Upper lobe of right lung (tissue), 1 donor: ENCODE data around the gene ASMT. TPM values are rescaled to one million over a fixed set of nuclear protein-coding genes. Genes with fewer than 3 reads are reported as not detected.
"Not testable (repeated sequence)": the region's sequence is repeated elsewhere in the genome, so short reads cannot be mapped to it uniquely, and the experiment has no call there.

Experiments
- ATAC-seq: fragments of 200-7000 bp; cut with Tn5 transposase; one replicate; pipeline ENCODE4 v1.9.1; 2020; ENCODE audit warnings: mild to moderate bottlenecking, moderate library complexity
- DNase-seq: peaks from one replicate; pipeline ENCODE4 v3.0.0-alpha.2; 2020
- H3K27ac ChIP-seq: fragments of 200-600 bp; one replicate; pipeline ENCODE4 v1.8.0; 2022
- H3K27me3 ChIP-seq: fragments of 200-600 bp; one replicate; pipeline ENCODE4 v1.8.0; 2022; ENCODE audit warnings: mild to moderate bottlenecking
- H3K36me3 ChIP-seq: fragments of 200-600 bp; one replicate; pipeline ENCODE4 v1.8.0; 2022
- H3K4me1 ChIP-seq: fragments of 200-600 bp; one replicate; pipeline ENCODE4 v1.8.0; 2022
- H3K4me3 ChIP-seq: fragments of 200-600 bp; one replicate; pipeline ENCODE4 v1.8.0; 2022; ENCODE audit warnings: mild to moderate bottlenecking
- H3K9me3 ChIP-seq: fragments of 200-600 bp; one replicate; pipeline ENCODE4 v1.8.0; 2022
- CTCF ChIP-seq: fragments of 200-600 bp; IDR thresholded peaks from one replicate; pipeline ENCODE4 v1.8.0; 2022; ENCODE audit warnings: antibody characterized with exemption
- intact Hi-C: fragments of 100-400 bp; cut with DNase I; formaldehyde crosslinking; loops from one replicate; pipeline ENCODE4 v1.11.0; 2022
- total RNA-seq: library from RNA; stranded (reverse); fragmentation: NEBNext Ultra II Directional; extraction: Animal tissue kit (Norgen Biotek cat#: 25700); gene quantifications from one replicate; pipeline ENCODE4 v1.2.1, GENCODE V29; 2021
- donor health status: DM: no; HTN: yes; CAD: no; lungs with severe emphysema.

ASMT gene
- total RNA-seq, 1 donor from 2014 or later = not detected

GRCh38 chrX:1623691-1624090 lies 8.8 kb downstream of the ASMT start:
- DNase-seq (no peak), ATAC-seq (no peak)
- intact Hi-C loops = no loop called here
- no peaks in the 10 kb centered on the region for H3K27me3 ChIP-seq
- H3K4me3 ChIP-seq = no peak overlapping the region
- TF ChIP-seq CTCF = no peak
- H3K36me3 ChIP-seq = no peaks in the 10 kb centered on the region
- H3K27ac ChIP-seq = no peak overlapping the region
- H3K4me1 ChIP-seq = no peaks in the 10 kb centered on the region
- no peaks in the 10 kb centered on the region for H3K9me3 ChIP-seq

DNA sequence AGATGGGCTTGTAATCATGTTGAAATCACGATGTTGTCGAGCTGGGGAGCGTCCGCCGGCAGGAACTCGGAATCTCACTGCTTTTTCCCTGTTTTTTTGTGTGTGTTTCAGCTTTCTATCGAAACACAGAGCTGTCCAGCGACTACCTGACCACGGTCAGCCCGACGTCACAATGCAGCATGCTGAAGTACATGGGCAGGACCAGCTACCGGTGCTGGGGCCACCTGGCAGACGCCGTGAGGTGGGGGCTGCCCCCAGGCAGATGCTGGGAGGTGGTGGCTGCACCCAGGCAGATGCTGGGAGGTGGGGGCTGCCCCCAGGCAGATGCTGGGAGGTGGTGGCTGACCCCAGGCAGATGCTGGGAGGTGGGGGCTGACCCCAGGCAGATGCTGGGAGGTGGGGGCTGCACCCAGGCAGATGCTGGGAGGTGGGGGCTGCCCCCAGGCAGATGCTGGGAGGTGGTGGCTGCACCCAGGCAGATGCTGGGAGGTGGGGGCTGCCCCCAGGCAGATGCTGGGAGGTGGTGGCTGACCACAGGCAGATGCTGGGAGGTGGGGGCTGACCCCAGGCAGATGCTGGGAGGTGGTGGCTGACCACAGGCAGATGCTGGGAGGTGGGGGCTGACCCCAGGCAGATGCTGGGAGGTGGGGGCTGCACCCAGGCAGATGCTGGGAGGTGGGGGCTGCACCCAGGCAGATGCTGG lies 9.4 kb downstream of the ASMT start:
- DNase-seq, intact Hi-C loops: not testable (repeated sequence)

GRCh38 chrX:1624861-1625215 lies 10.0 kb downstream of the ASMT start:
- H3K9me3 ChIP-seq, H3K4me1 ChIP-seq, intact Hi-C loops, DNase-seq, H3K27me3 ChIP-seq, H3K36me3 ChIP-seq, ATAC-seq, H3K27ac ChIP-seq, H3K4me3 ChIP-seq: not testable (repeated sequence)

More for the DNA sequence above, 9.4 kb downstream of the ASMT start:
- H3K27me3 ChIP-seq, H3K27ac ChIP-seq, H3K4me3 ChIP-seq, H3K36me3 ChIP-seq, H3K9me3 ChIP-seq, ATAC-seq, H3K4me1 ChIP-seq: not testable (repeated sequence)

DNA sequence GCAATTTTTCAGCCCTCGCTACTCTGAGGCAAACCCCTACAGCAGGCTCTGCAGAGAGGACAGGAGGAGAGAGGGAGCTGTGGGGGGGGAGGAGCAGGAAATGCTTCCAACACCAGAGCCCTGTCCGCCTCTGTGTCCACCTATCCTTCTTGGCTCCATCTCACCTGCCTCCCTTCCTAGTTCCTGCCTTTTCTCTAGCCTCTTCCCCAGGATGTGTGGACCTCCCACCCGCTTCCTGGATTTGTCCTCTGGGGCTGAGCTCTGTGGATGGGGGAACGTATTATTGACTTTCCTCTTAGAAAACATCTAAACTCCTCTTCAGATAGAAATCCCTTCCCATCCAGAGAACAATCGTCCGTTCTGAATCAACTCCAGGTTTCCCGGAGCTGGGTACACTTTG lies 14.4 kb downstream of the ASMT start:
- H3K36me3 ChIP-seq = no peaks in the 10 kb centered on the region
- intact Hi-C loops = no loop called here
- DNase-seq = no peak
- H3K27ac ChIP-seq = no peak overlapping the region
- TF ChIP-seq CTCF = no peak
- no peak for ATAC-seq
- H3K4me3 ChIP-seq = no peak overlapping the region
- H3K27me3 ChIP-seq = no peaks in the 10 kb centered on the region
- no peaks in the 10 kb centered on the region for H3K4me1 ChIP-seq
- H3K9me3 ChIP-seq = no peaks in the 10 kb centered on the region

DNA sequence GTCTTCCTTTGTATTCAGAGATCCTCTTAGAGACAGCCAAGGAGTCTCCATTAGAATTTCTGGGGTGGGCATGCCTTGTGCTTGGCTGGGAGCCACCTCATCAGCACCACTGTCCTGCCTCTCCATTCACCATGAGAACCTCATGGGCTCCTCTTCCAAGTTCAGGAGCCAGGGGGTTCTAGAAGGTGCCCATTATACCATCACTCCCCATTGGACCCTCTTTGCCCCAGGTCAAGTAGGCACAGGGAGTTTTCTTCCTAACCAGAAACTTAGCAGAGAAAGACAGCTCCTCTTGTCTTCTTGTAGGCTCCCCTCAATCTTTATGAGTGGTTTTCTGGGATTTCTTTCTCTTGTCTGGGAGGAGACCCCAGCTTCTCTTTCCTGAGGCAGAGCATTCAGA lies 31.1 kb downstream of the ASMT start:
- Histone ChIP-seq H3K4me3 (no peak overlapping the region), H3K4me1 (no peaks in the 10 kb centered on the region), H3K36me3 (no peaks in the 10 kb centered on the region), H3K27me3 (no peaks in the 10 kb centered on the region), H3K27ac (no peak overlapping the region), H3K9me3 (no peaks in the 10 kb centered on the region)
- intact Hi-C loops = no loop called here
- ATAC-seq = no peak
- no peak for DNase-seq
- TF ChIP-seq CTCF = no peak

DNA sequence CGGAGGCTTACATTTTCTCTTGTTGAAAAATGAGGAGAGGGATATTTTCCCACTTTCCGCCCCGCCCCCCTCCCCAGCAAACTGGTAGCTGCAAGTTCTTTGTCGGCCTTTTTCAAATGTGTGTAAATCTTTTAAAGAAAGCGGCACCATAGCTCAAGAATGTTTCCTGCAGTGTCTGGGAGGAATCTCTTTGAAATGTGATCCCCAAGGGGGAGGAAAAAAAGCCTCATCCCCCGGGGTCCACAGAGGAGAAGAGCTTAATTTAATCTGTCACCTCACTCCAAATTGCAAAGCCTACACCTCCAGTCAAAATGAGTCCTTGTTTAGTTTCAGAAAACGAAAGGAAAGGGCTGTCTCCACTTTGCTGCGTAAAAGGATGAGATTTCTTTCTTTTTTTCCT lies 34.8 kb downstream of the ASMT start:
- Histone ChIP-seq H3K27ac (no peak overlapping the region), H3K4me1 (no peaks in the 10 kb centered on the region), H3K9me3 (no peaks in the 10 kb centered on the region), H3K27me3 (no peaks in the 10 kb centered on the region), H3K36me3 (no peaks in the 10 kb centered on the region), H3K4me3 (no peak overlapping the region)
- no peak for DNase-seq
- intact Hi-C loops = no loop called here
- ATAC-seq = no peak
- no peak for TF ChIP-seq CTCF
